Ishikawa (cell line): Measurements from ENCODE around the gene DNAH6.

Source experiments
- CEBPB ChIP-seq: IDR thresholded peaks from 2 replicates; pipeline ENCODE4 v1.6.1; 2012
- CREB1 ChIP-seq: IDR thresholded peaks from 2 replicates; pipeline ENCODE4 v1.6.1; 2012; ENCODE audit warnings: low read depth
- EGR1 ChIP-seq: IDR thresholded peaks from 2 replicates; pipeline ENCODE4 v1.6.1; 2012
- EP300 ChIP-seq: IDR thresholded peaks from 2 replicates; pipeline ENCODE4 v1.6.1; 2012; ENCODE audit warnings: borderline replicate concordance
- FOXM1 ChIP-seq: IDR thresholded peaks from 2 replicates; pipeline ENCODE4 v1.6.1; 2012; ENCODE audit warnings: low read depth, borderline replicate concordance
- NFIC ChIP-seq: IDR thresholded peaks from 2 replicates; pipeline ENCODE4 v1.6.1; 2012
- RAD21 ChIP-seq: IDR thresholded peaks from 2 replicates; pipeline ENCODE4 v1.6.1; 2012; ENCODE audit warnings: low read depth
- TAF1 ChIP-seq: IDR thresholded peaks from 2 replicates; pipeline ENCODE4 v1.6.1; 2012; ENCODE audit warnings: low read depth, mild to moderate bottlenecking
- TCF12 ChIP-seq: IDR thresholded peaks from 2 replicates; pipeline ENCODE4 v1.6.1; 2012; ENCODE audit warnings: low read depth
- TEAD4 ChIP-seq: IDR thresholded peaks from 2 replicates; pipeline ENCODE4 v1.6.1; 2012
- YY1 ChIP-seq: IDR thresholded peaks from 2 replicates; pipeline ENCODE4 v1.6.1; 2012; ENCODE audit warnings: low read depth
- ZBTB7A ChIP-seq: IDR thresholded peaks from 2 replicates; pipeline ENCODE4 v1.6.1; 2012; ENCODE audit warnings: low read depth
- TF ChIP-seq, protein P1 (sequence below): IDR thresholded peaks from 2 replicates; pipeline ENCODE4 v1.6.1; 2012
- TF ChIP-seq, protein P2 (sequence below): IDR thresholded peaks from 2 replicates; pipeline ENCODE4 v1.6.1; 2012
- TF ChIP-seq, protein P3 (sequence below): IDR thresholded peaks from 2 replicates; pipeline ENCODE4 v1.6.1; 2012; ENCODE audit warnings: low read depth, mild to moderate bottlenecking

DNAH6 gene

GRCh38 chr2:84700006-84700405, 183.7 kb downstream of the DNAH6 start:
- TF ChIP-seq TAF1 (no peak), RAD21 (no peak), YY1 (no peak), TCF12 (no peak), EP300 (no peak), NFIC (no peak), CREB1 (no peak), ZBTB7A (no peak)
- TF ChIP-seq, protein P1, sequence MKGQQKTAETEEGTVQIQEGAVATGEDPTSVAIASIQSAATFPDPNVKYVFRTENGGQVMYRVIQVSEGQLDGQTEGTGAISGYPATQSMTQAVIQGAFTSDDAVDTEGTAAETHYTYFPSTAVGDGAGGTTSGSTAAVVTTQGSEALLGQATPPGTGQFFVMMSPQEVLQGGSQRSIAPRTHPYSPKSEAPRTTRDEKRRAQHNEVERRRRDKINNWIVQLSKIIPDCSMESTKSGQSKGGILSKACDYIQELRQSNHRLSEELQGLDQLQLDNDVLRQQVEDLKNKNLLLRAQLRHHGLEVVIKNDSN: no peak
- TF ChIP-seq, protein P2, sequence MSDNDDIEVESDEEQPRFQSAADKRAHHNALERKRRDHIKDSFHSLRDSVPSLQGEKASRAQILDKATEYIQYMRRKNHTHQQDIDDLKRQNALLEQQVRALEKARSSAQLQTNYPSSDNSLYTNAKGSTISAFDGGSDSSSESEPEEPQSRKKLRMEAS: no peak

- TF ChIP-seq, protein P1: no peak
- TF ChIP-seq CREB1: no peak
- TF ChIP-seq, protein P3, sequence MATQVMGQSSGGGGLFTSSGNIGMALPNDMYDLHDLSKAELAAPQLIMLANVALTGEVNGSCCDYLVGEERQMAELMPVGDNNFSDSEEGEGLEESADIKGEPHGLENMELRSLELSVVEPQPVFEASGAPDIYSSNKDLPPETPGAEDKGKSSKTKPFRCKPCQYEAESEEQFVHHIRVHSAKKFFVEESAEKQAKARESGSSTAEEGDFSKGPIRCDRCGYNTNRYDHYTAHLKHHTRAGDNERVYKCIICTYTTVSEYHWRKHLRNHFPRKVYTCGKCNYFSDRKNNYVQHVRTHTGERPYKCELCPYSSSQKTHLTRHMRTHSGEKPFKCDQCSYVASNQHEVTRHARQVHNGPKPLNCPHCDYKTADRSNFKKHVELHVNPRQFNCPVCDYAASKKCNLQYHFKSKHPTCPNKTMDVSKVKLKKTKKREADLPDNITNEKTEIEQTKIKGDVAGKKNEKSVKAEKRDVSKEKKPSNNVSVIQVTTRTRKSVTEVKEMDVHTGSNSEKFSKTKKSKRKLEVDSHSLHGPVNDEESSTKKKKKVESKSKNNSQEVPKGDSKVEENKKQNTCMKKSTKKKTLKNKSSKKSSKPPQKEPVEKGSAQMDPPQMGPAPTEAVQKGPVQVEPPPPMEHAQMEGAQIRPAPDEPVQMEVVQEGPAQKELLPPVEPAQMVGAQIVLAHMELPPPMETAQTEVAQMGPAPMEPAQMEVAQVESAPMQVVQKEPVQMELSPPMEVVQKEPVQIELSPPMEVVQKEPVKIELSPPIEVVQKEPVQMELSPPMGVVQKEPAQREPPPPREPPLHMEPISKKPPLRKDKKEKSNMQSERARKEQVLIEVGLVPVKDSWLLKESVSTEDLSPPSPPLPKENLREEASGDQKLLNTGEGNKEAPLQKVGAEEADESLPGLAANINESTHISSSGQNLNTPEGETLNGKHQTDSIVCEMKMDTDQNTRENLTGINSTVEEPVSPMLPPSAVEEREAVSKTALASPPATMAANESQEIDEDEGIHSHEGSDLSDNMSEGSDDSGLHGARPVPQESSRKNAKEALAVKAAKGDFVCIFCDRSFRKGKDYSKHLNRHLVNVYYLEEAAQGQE: no peak
- TF ChIP-seq TAF1: no peak
- no peak for TF ChIP-seq EP300
- TF ChIP-seq NFIC: no peak
- TF ChIP-seq ZBTB7A: no peak
- TF ChIP-seq, protein P2: no peak
- no peak for TF ChIP-seq RAD21
- no peak for TF ChIP-seq CEBPB
- no peak for TF ChIP-seq TEAD4
- no peak for TF ChIP-seq FOXM1
- TF ChIP-seq EGR1: no peak
- TF ChIP-seq YY1: no peak
- no peak for TF ChIP-seq TCF12
Observed at GRCh38 chr2:84701880-84702279, 185.6 kb downstream of the DNAH6 start.

DNA sequence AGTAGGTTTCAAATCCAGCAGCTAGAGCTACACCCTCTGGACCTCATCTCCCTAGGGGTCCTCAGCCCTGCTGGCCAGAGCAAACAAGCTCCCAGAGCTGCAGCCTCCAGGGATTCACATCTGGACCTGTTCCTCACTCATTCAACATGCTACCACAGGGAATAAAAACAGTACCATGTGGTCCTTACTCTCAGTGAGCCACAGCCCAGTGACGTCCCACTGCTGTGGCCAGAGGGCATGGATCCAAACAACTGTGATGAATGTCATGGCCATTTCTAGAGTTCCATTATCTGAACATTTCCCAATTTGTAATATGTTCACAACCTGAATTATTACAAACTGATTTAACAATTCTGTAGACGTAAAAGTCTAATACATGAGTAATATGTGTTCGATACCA, 186.6 kb downstream of the DNAH6 start:
- TF ChIP-seq EP300: no peak
- TF ChIP-seq, protein P2: no peak
- TF ChIP-seq, protein P3: no peak
- TF ChIP-seq NFIC: no peak

GRCh38 chr2:84703831-84704230, 187.5 kb downstream of the DNAH6 start:
- TF ChIP-seq RAD21 (no peak), YY1 (no peak), CEBPB (no peak), ZBTB7A (no peak), TEAD4 (no peak), NFIC (no peak), FOXM1 (no peak), EP300 (no peak), TAF1 (no peak), EGR1 (no peak), CREB1 (no peak), TCF12 (no peak)
- TF ChIP-seq, protein P3: no peak
- TF ChIP-seq, protein P1: no peak
- TF ChIP-seq, protein P2: no peak
